HepG2 (cell line): ENCODE data around the gene IGLL1. TPM values are rescaled to one million over a fixed set of nuclear protein-coding genes. Genes with fewer than 3 reads are reported as not detected.
A peak's percentile ranks its signal among the peaks of the same experiment; 100 is the strongest.

Source experiments
- ATF2 ChIP-seq: sonication (generic); formaldehyde crosslinking; IDR thresholded peaks from 2 replicates; pipeline ENCODE4 v1.4.0; 2020; ENCODE audit warnings: missing genetic modification reagents
- BORCS8-MEF2B ChIP-seq: sonication (generic); formaldehyde crosslinking; IDR thresholded peaks from 2 replicates; pipeline ENCODE4 v1.8.0; 2022; ENCODE audit warnings: mild to moderate bottlenecking, missing genetic modification reagents
- FOXK2 ChIP-seq: fragments of 450-650 bp; IDR thresholded peaks from 2 replicates; pipeline ENCODE4 v1.6.1; 2016
- HES4 ChIP-seq: sonication (generic); formaldehyde crosslinking; IDR thresholded peaks from 2 replicates; pipeline ENCODE4 v1.9.0; 2021; ENCODE audit warnings: mild to moderate bottlenecking, missing genetic modification reagents, borderline replicate concordance
- HOXA5 ChIP-seq: sonication (generic); formaldehyde crosslinking; IDR thresholded peaks from 2 replicates; pipeline ENCODE4 v1.4.0; 2020; ENCODE audit warnings: missing genetic modification reagents
- KDM3A ChIP-seq: IDR thresholded peaks from 2 replicates; pipeline ENCODE4 v1.6.1; 2018; ENCODE audit warnings: low read depth, missing compliant biosample characterization
- KDM5B ChIP-seq: sonication (generic); formaldehyde crosslinking; IDR thresholded peaks from 2 replicates; pipeline ENCODE4 v1.4.0; 2020; ENCODE audit warnings: missing genetic modification reagents, mild to moderate bottlenecking, borderline replicate concordance
- MAF1 ChIP-seq: sonication (generic); formaldehyde crosslinking; IDR thresholded peaks from 2 replicates; pipeline ENCODE4 v1.5.0; 2020; ENCODE audit warnings: missing genetic modification reagents, borderline replicate concordance
- MBD4 ChIP-seq: IDR thresholded peaks from 2 replicates; pipeline ENCODE4 v1.6.1; 2012; ENCODE audit warnings: low read length, inconsistent platforms, borderline replicate concordance
- MIER2 ChIP-seq: IDR thresholded peaks from 2 replicates; pipeline ENCODE4 v1.6.1; 2016; ENCODE audit warnings: missing biosample characterization, missing genetic modification reagents
- MIER3 ChIP-seq: IDR thresholded peaks from 2 replicates; pipeline ENCODE4 v1.6.1; 2016; ENCODE audit warnings: missing compliant biosample characterization, borderline replicate concordance
- SSRP1 ChIP-seq: IDR thresholded peaks from 2 replicates; pipeline ENCODE4 v1.6.1; 2016; ENCODE audit warnings: control low read depth
- TEAD3 ChIP-seq: optimal IDR thresholded peaks from 2 replicates; pipeline ENCODE3; 2016; ENCODE audit warnings: borderline replicate concordance
- ZFP36L1 ChIP-seq: sonication (generic); formaldehyde crosslinking; IDR thresholded peaks from 2 replicates; pipeline ENCODE4 v1.8.0; 2022; ENCODE audit warnings: mild to moderate bottlenecking, missing genetic modification reagents, moderate library complexity
- ZNF331 ChIP-seq: sonication (generic); formaldehyde crosslinking; IDR thresholded peaks from 2 replicates; pipeline ENCODE4 v1.4.0; 2020; ENCODE audit warnings: missing genetic modification reagents
- ZNF574 ChIP-seq: sonication (generic); formaldehyde crosslinking; IDR thresholded peaks from 2 replicates; pipeline ENCODE4 v1.4.0; 2020; ENCODE audit warnings: missing genetic modification reagents
- ZNF709 ChIP-seq: sonication (generic); formaldehyde crosslinking; IDR thresholded peaks from 2 replicates; pipeline ENCODE4 v1.5.0; 2020; ENCODE audit warnings: mild to moderate bottlenecking, missing genetic modification reagents
- ZNF772 ChIP-seq: sonication (generic); formaldehyde crosslinking; IDR thresholded peaks from 2 replicates; pipeline ENCODE4 v1.5.0; 2020; ENCODE audit warnings: mild to moderate bottlenecking, missing genetic modification reagents
- ZSCAN9 ChIP-seq: IDR thresholded peaks from 2 replicates; pipeline ENCODE4 v1.6.1; 2016; ENCODE audit warnings: borderline replicate concordance
- polyA plus RNA-seq, 8 experiments: library from polyadenylated mRNA; depleted of rRNA in 3 of 8; stranded (reverse) in 7 of 8; unstranded in 1 of 8; fragments of >200 nt; fragmentation: Illumina TruSeq in 4 of 8; extraction: Trizol in 4 of 8; gene quantifications; 2 replicates each; pipeline versions ENCODE4 v1.2.1 to v1.2.3, GENCODE V29; 2011 to 2016; ENCODE audit warnings: low read depth in 4 of 8, missing spikeins in 1 of 8, mixed read lengths in 1 of 8; ENCODE audit not compliant: insufficient read depth in 1 of 8
- total RNA-seq, 5 experiments: library from RNA; depleted of rRNA; stranded (reverse); fragments of >200 nt; fragmentation: Illumina TruSeq; extraction: Trizol; gene quantifications; 2 replicates each; pipeline ENCODE4 v1.2.3, GENCODE V29; 2016; ENCODE audit warnings: low read depth in 1 of 5
- TF ChIP-seq, protein P1 (sequence below): sonication (generic); formaldehyde crosslinking; IDR thresholded peaks from 2 replicates; pipeline ENCODE4 v1.5.1; 2020; ENCODE audit warnings: mild to moderate bottlenecking, missing genetic modification reagents
- TF ChIP-seq, protein P2 (sequence below), 2 experiments: IDR thresholded peaks; 2 replicates each; pipeline ENCODE4 v1.6.1; 2011 to 2012; ENCODE audit warnings: low read length in 2 of 2, borderline replicate concordance in 1 of 2, low read depth in 1 of 2, mild to moderate bottlenecking in 1 of 2, moderate library complexity in 1 of 2

Gene IGLL1
- total and polyA plus RNA-seq, 2 of the 13 experiments (the other 11 are each of a cell fraction or from before 2014, with no cell fraction given), result not detected

DNA sequence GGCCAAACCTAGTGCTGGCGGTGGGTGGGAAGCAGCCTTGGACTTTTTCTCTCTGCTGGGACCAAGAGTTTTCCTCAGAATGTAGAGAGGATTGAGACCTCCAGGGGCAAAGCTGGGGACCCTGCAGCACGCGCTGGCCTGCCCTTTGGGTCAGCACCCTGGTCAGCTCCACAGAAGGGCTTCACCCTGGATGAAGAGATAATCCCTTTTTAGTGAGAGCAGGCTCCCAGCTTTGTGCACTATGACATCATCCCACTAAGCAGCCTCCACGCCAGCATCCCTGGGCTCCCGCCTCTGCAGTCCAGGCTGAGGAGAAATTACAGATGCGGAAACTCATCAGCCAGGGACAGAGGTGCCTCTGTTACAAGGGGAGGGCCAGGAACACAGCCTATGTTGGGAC lies 28.5 kb upstream of the IGLL1 start (continued):
- TF ChIP-seq MBD4 (no peak), KDM5B (0 out of 2 replicates have a peak, but pooled peaks have one; percentile 37), ZNF331 (CRISPR knock-in tag) (peak; percentile 30; the same call in 1 of the 2 replicates), FOXK2 (no peak), ZNF772 (CRISPR knock-in tag) (0 out of 2 replicates have a peak, but pooled peaks have one; percentile 34), HOXA5 (no peak), ZSCAN9 (0 out of 2 replicates have a peak, but pooled peaks have one; percentile 47), ZNF574 (0 out of 2 replicates have a peak, but pooled peaks have one; percentile 20), MAF1 (CRISPR knock-in tag) (no peak), BORCS8-MEF2B (CRISPR knock-in tag) (peak; percentile 85), ATF2 (CRISPR knock-in tag) (peak; percentile 53; the same call in 1 of the 2 replicates), KDM3A (CRISPR knock-in tag) (no peak), TEAD3 (CRISPR knock-in tag) (no peak), MIER2 (CRISPR knock-in tag) (peak; percentile 96), ZNF709 (0 out of 2 replicates have a peak, but pooled peaks have one; percentile 31), MIER3 (CRISPR knock-in tag) (no peak), HES4 (CRISPR knock-in tag) (0 out of 2 replicates have a peak, but pooled peaks have one; percentile 42), SSRP1 (CRISPR knock-in tag) (no peak), ZFP36L1 (CRISPR knock-in tag) (no peak)
- TF ChIP-seq, protein P1, sequence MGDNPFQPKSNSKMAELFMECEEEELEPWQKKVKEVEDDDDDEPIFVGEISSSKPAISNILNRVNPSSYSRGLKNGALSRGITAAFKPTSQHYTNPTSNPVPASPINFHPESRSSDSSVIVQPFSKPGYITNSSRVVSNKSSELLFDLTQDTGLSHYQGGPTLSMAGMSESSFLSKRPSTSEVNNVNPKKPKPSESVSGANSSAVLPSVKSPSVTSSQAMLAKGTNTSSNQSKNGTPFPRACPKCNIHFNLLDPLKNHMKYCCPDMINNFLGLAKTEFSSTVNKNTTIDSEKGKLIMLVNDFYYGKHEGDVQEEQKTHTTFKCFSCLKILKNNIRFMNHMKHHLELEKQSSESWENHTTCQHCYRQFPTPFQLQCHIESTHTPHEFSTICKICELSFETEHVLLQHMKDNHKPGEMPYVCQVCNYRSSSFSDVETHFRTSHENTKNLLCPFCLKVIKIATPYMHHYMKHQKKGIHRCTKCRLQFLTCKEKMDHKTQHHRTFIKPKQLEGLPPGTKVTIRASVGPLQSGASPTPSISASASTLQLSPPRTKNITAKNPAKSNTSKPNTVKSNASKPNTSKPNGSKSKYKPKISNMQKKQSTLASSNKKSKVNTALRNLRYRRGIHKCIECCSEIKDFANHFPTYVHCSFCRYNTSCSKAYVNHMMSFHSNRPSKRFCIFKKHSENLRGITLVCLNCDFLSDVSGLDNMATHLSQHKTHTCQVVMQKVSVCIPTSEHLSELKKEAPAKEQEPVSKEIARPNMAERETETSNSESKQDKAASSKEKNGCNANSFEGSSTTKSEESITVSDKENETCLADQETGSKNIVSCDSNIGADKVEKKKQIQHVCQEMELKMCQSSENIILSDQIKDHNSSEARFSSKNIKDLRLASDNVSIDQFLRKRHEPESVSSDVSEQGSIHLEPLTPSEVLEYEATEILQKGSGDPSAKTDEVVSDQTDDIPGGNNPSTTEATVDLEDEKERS (CRISPR knock-in tag), result no peak
- TF ChIP-seq, protein P2, sequence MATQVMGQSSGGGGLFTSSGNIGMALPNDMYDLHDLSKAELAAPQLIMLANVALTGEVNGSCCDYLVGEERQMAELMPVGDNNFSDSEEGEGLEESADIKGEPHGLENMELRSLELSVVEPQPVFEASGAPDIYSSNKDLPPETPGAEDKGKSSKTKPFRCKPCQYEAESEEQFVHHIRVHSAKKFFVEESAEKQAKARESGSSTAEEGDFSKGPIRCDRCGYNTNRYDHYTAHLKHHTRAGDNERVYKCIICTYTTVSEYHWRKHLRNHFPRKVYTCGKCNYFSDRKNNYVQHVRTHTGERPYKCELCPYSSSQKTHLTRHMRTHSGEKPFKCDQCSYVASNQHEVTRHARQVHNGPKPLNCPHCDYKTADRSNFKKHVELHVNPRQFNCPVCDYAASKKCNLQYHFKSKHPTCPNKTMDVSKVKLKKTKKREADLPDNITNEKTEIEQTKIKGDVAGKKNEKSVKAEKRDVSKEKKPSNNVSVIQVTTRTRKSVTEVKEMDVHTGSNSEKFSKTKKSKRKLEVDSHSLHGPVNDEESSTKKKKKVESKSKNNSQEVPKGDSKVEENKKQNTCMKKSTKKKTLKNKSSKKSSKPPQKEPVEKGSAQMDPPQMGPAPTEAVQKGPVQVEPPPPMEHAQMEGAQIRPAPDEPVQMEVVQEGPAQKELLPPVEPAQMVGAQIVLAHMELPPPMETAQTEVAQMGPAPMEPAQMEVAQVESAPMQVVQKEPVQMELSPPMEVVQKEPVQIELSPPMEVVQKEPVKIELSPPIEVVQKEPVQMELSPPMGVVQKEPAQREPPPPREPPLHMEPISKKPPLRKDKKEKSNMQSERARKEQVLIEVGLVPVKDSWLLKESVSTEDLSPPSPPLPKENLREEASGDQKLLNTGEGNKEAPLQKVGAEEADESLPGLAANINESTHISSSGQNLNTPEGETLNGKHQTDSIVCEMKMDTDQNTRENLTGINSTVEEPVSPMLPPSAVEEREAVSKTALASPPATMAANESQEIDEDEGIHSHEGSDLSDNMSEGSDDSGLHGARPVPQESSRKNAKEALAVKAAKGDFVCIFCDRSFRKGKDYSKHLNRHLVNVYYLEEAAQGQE (IDR thresholded peaks at IDR 0.05; ENCODE audit: borderline replicate concordance in 1 of 2, low read depth in 1 of 2, low read length in 2 of 2), result peak; percentile 85 to 95
